HG03159 (cell line): ENCODE data around the gene REV3L.
"Not testable (repeated sequence)": the region's sequence is repeated elsewhere in the genome, so short reads cannot be mapped to it uniquely, and the experiment has no call there.

Experiments used
- ATAC-seq: cut with Tn5 transposase; IDR thresholded peaks from one replicate; pipeline ENCODE4 v1.9.1; 2021; ENCODE audit warnings: mild to moderate bottlenecking, moderate library complexity; ENCODE audit not compliant: unreplicated experiment

The REV3L gene

GRCh38 chr6:111499269-111499793 lies 16.3 kb upstream of the REV3L start:
- no peak for ATAC-seq

GRCh38 chr6:111494951-111495635 lies 12.1 kb upstream of the REV3L start:
- ATAC-seq, result no peak

GRCh38 chr6:111492499-111492898 lies 9.5 kb upstream of the REV3L start:
- no peak for ATAC-seq

- ATAC-seq, result no peak
Observed at GRCh38 chr6:111490067-111490466, 7.0 kb upstream of the REV3L start.

- peak; percentile 25 for ATAC-seq
Observed at GRCh38 chr6:111487661-111488060, 4.6 kb upstream of the REV3L start.

GRCh38 chr6:111486921-111487320 lies 3.9 kb upstream of the REV3L start:
- ATAC-seq, result no peak

GRCh38 chr6:111486475-111486874 lies 3.5 kb upstream of the REV3L start:
- no peak for ATAC-seq

GRCh38 chr6:111485342-111485741 lies 2.3 kb upstream of the REV3L start:
- ATAC-seq, result no peak

GRCh38 chr6:111484633-111484930 lies 1.6 kb upstream of the REV3L start:
- ATAC-seq, result no peak

- ATAC-seq, result peak; percentile 52
Observed at GRCh38 chr6:111483736-111484632, 966 bp upstream of the REV3L start.

GRCh38 chr6:111482188-111482958 lies 645 bp downstream of the REV3L start:
- ATAC-seq, result peak; percentile 16

- no peak for ATAC-seq
Observed at GRCh38 chr6:111481836-111482187, 1.2 kb downstream of the REV3L start.

- ATAC-seq, result no peak
Observed at GRCh38 chr6:111480988-111481822, 1.8 kb downstream of the REV3L start.

- no peak for ATAC-seq
Observed at GRCh38 chr6:111478749-111479148, 4.3 kb downstream of the REV3L start.

- no peak for ATAC-seq
Observed at GRCh38 chr6:111478064-111478476, 4.9 kb downstream of the REV3L start.

GRCh38 chr6:111477481-111477938 lies 5.5 kb downstream of the REV3L start:
- no peak for ATAC-seq

GRCh38 chr6:111476061-111476460 lies 7.0 kb downstream of the REV3L start:
- ATAC-seq, result not testable (repeated sequence)

- ATAC-seq, result no peak
Observed at GRCh38 chr6:111474771-111475170, 8.2 kb downstream of the REV3L start.

- ATAC-seq, result no peak
Observed at GRCh38 chr6:111474106-111474505, 8.9 kb downstream of the REV3L start.

GRCh38 chr6:111472933-111473435 lies 10.0 kb downstream of the REV3L start:
- no peak for ATAC-seq
